COLO829 (cell line): Measurements from ENCODE around the gene OR51B4.
"Not testable (repeated sequence)": the region's sequence is repeated elsewhere in the genome, so short reads cannot be mapped to it uniquely, and the experiment has no call there.

Experiments
- DNase-seq: peaks from one replicate; pipeline ENCODE4 v3.0.0; 2012; ENCODE audit warnings: low spot score

OR51B4 gene

GRCh38 chr11:5294342-5294995 is 7.3 kb downstream of the OR51B4 start:
- not testable (repeated sequence) for DNase-seq

- no peak for DNase-seq
These were observed 8.7 kb downstream of the OR51B4 start for GRCh38 chr11:5293028-5293427.

- no peak for DNase-seq
These were observed 10.4 kb downstream of the OR51B4 start for GRCh38 chr11:5291207-5291838.

GRCh38 chr11:5290106-5290505 is 11.6 kb downstream of the OR51B4 start:
- no peak for DNase-seq

GRCh38 chr11:5289696-5290095 is 12.1 kb downstream of the OR51B4 start:
- no peak for DNase-seq

GRCh38 chr11:5288906-5289550 is 12.7 kb downstream of the OR51B4 start:
- DNase-seq, result no peak

GRCh38 chr11:5288108-5288905 is 13.4 kb downstream of the OR51B4 start:
- no peak for DNase-seq

DNA sequence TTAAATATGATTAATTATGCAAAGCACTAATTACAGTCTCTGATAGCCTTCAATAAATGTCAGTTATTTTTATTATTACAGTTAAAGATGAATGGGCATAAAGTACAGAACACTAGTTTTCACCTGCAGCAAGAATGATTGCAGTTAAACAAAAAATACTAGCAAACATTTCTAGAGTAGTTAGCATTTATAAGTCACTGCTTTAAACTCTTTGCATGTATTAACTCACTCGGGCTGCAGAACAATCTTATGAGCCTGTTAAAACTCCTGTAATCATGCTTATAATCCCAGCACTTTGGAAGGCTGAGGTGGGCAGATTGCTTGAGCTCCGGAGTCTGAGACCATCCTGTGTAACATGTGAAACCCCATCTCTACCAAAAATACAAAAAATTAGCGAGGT is 14.8 kb downstream of the OR51B4 start:
- DNase-seq, result no peak

DNA sequence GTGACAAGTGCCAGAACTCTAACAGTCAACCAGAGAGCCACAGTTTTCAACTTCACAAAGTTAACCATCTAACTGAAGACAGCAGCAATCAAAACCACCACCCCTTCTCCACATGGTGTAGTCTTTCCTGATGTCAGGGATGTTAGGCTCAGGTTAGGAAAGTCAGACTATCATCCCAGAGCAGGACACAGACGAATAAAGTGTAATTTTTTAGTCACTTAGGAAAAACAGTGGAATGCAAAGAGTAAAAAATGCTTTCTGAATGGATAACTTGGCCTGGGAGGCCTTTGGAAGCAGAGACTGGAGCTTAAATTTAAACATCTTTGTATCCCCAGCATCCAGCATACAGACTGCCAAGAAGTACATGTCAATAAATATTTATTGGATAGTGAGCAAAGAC is 15.4 kb downstream of the OR51B4 start:
- DNase-seq, result no peak

DNA sequence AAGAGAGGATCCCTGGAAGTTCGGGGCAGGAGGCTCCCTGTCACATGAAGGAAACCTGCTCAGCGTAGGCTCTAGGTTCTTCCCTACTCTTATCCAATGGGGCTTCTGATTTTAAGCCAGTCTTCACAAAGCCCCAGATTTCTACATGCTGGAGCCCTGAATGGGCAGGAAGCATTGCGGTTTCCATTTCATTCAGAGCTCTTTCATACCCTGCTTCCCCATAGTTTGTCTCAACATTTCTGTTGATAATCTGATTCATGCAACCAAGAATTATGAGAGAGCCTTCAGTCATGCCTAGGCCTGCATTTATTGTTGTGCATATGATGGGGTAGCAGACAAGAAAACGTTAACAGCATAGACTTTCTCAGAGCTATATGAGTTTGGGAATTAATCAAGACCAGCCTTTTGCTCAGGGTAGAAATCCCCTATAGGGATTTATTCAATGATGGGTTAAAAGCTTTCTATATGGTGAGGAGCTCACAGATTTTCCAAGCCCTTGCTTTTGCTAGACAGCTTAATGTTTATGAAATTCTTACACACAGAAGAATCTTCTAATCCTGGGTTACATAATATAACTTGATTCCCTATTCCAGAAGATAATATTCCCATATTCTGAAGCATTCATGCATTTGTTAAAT is 15.9 kb downstream of the OR51B4 start:
- no peak for DNase-seq

DNA sequence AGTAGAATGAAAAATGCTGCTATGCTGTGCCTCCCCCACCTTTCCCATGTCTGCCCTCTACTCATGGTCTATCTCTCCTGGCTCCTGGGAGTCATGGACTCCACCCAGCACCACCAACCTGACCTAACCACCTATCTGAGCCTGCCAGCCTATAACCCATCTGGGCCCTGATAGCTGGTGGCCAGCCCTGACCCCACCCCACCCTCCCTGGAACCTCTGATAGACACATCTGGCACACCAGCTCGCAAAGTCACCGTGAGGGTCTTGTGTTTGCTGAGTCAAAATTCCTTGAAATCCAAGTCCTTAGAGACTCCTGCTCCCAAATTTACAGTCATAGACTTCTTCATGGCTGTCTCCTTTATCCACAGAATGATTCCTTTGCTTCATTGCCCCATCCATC is 17.1 kb downstream of the OR51B4 start:
- no peak for DNase-seq

DNA sequence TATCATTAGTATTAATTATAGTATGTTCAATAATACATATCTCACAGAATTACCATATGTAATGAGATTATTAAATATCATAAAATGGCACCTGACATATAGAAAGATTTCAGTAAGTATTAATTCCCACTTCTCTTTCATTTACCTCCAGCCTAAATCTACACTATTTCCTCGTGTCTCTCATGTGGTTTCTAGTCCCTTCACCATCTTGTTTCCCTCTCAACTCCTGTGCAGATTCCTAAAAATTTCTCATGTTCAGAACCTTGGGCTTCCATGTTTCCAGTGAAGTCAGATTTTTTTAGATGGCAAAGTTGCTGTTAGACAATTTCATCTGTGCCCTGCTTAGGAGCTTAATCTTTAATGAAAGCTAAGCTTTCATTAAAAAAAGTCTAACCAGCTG is 17.9 kb downstream of the OR51B4 start:
- DNase-seq, result no peak

- no peak for DNase-seq
These were observed 18.7 kb downstream of the OR51B4 start for GRCh38 chr11:5283086-5283485.

- DNase-seq, result no peak
These were observed 19.1 kb downstream of the OR51B4 start for GRCh38 chr11:5282628-5283027.

- DNase-seq, result no peak
These were observed 20.1 kb downstream of the OR51B4 start for GRCh38 chr11:5281596-5281995.

GRCh38 chr11:5280582-5281102 is 21.1 kb downstream of the OR51B4 start:
- peak; percentile 50 for DNase-seq

GRCh38 chr11:5279471-5280090 is 22.2 kb downstream of the OR51B4 start:
- DNase-seq, result no peak

DNA sequence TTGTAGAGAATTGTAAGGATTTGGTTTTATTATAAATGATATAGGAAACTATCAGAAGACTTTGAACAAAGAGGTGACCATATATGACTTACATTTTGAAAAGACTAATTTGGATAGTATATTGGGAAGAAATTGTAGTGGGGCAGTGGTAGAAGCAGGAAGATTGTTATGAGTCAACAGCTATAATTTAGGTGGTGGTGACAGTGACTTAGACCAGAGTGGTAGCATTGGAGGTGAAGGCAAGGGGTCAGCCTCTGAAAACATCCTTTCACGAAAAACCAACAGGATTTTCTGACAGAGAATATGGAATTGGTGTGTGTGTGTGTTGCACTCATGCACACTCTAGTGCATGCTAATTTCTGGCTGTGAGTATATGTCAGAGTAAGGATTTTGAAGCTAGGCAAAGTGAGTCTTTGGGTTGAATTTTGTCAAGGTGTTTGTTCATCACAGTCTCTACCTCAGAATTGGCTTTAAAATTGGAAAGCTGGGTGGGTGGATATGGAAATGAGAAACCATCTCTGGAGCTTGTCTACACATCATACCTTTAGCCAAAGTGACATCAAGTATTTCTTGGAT is 23.9 kb downstream of the OR51B4 start:
- no peak for DNase-seq

GRCh38 chr11:5276697-5277096 is 25.0 kb downstream of the OR51B4 start:
- no peak for DNase-seq

GRCh38 chr11:5275369-5276110 is 26.2 kb downstream of the OR51B4 start:
- no peak for DNase-seq
